Spleen (tissue), 7 donors: ENCODE measurements around the gene ELOA2.
A peak's percentile ranks its signal among the peaks of the same experiment; 100 is the strongest.

Experiments
- POLR2A ChIP-seq, 3 donors: fragments of 450-650 bp; IDR thresholded peaks; one replicate each; pipeline ENCODE4 v1.5.1; 2017; ENCODE audit warnings: antibody characterized with exemption in 3 of 3, mild to moderate bottlenecking in 1 of 3
- TF ChIP-seq, protein P1 (sequence below), 11 experiments: fragments of 200-600 bp in 7 of 11; fragments of 450-650 bp in 4 of 11; sonication (generic) in 4 of 11; IDR thresholded peaks in 8 of 11; conservative IDR thresholded peaks in 3 of 11; 1 replicate in 7 of 11; 2 replicates in 4 of 11; pipeline versions ENCODE4 v1.4.0 to v1.8.0; 2016 to 2021; ENCODE audit warnings: antibody characterized with exemption in 11 of 11, inconsistent platforms in 4 of 11, mild to moderate bottlenecking in 1 of 11
- donor health status: DM: no; HTN: no; CAD: no; lungs with moderate emphysema.
- donor health status: DM: no; HTN: no; CAD: no.
- donor health status: DM: no; HTN: no; CAD: no.

DNA sequence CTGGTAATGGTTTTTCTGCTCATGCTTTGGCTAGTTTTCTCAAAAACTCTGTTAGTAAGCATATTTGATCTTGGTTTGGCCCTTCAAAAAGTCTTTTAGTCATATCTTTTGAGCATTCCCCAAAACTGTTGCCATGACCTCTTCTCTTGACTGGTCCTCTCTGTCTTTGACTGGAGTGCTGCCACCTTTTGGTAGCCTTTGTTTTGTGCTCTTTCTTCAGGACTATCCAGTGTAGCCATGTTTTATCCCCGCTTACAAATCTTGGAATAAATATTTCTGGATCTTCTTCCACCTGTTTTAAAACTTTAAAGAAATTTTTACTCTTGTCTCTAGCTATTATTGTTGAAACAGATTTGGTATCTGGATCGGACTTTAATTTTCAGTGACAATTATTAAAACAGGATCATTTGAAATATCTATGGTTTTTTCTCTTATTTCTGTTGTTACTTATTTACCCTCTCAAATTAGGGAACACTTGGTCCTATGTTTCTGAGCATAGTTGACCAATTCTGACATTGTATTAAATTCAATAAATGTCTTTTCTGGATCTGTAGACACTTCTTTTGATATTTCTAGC is 965 bp upstream of the ELOA2 start:
- TF ChIP-seq, protein P1, sequence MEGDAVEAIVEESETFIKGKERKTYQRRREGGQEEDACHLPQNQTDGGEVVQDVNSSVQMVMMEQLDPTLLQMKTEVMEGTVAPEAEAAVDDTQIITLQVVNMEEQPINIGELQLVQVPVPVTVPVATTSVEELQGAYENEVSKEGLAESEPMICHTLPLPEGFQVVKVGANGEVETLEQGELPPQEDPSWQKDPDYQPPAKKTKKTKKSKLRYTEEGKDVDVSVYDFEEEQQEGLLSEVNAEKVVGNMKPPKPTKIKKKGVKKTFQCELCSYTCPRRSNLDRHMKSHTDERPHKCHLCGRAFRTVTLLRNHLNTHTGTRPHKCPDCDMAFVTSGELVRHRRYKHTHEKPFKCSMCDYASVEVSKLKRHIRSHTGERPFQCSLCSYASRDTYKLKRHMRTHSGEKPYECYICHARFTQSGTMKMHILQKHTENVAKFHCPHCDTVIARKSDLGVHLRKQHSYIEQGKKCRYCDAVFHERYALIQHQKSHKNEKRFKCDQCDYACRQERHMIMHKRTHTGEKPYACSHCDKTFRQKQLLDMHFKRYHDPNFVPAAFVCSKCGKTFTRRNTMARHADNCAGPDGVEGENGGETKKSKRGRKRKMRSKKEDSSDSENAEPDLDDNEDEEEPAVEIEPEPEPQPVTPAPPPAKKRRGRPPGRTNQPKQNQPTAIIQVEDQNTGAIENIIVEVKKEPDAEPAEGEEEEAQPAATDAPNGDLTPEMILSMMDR (IDR thresholded peaks at IDR 0.05 in 8 of 11, conservative IDR thresholded peaks at IDR 0.05 in 3 of 11), result peak in 1 of 11 experiments; percentile 21
- TF ChIP-seq POLR2A (IDR thresholded peaks at IDR 0.05), result no peak
